Neural cell (in vitro differentiated cells): ENCODE measurements around the gene SFXN1.

ENCODE experiments used
- EP300 ChIP-seq: fragments of 450-650 bp; conservative IDR thresholded peaks from 2 replicates; pipeline ENCODE4 v1.6.1; 2014; ENCODE audit warnings: antibody characterized with exemption, mild to moderate bottlenecking, moderate library complexity; ENCODE audit not compliant: poor library complexity, severe bottlenecking
- RAD21 ChIP-seq: fragments of 450-650 bp; conservative IDR thresholded peaks from 2 replicates; pipeline ENCODE4 v1.6.1; 2014; ENCODE audit warnings: antibody characterized with exemption, mild to moderate bottlenecking, moderate library complexity
- TF ChIP-seq, protein P1 (sequence below): fragments of 450-650 bp; IDR thresholded peaks from 2 replicates; pipeline ENCODE4 v1.5.1; 2014; ENCODE audit warnings: antibody characterized with exemption, mild to moderate bottlenecking, moderate library complexity; ENCODE audit not compliant: poor library complexity, severe bottlenecking

DNA sequence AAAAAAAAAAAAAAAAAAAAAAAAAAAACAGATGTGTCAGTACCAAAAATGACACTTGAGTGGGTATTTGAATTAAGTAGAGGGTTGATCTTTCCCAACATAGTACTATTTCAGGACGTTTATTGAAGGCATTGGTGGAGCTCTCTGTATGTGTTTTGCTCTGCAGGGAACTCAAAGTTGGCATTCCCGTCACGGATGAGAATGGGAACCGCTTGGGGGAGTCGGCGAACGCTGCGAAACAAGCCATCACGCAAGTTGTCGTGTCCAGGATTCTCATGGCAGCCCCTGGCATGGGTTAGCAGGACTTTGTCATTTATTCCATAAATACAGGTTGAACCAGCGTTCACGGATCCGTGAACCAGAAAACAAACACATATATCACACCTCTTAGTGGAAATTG, 34.9 kb downstream of the SFXN1 start:
- TF ChIP-seq, protein P1, sequence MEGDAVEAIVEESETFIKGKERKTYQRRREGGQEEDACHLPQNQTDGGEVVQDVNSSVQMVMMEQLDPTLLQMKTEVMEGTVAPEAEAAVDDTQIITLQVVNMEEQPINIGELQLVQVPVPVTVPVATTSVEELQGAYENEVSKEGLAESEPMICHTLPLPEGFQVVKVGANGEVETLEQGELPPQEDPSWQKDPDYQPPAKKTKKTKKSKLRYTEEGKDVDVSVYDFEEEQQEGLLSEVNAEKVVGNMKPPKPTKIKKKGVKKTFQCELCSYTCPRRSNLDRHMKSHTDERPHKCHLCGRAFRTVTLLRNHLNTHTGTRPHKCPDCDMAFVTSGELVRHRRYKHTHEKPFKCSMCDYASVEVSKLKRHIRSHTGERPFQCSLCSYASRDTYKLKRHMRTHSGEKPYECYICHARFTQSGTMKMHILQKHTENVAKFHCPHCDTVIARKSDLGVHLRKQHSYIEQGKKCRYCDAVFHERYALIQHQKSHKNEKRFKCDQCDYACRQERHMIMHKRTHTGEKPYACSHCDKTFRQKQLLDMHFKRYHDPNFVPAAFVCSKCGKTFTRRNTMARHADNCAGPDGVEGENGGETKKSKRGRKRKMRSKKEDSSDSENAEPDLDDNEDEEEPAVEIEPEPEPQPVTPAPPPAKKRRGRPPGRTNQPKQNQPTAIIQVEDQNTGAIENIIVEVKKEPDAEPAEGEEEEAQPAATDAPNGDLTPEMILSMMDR: no peak
- no peak for TF ChIP-seq EP300
- no peak for TF ChIP-seq RAD21
